Activated T-helper 17 cell treated with anti-CD3 and anti-CD28 coated beads, Interleukin-2, amount 50 U/mL, for 72 hours (primary cell): ENCODE data around the gene DNAJC17. TPM values are rescaled to one million over a fixed set of nuclear protein-coding genes. Genes with fewer than 3 reads are reported as not detected.

Experiments used
- ATAC-seq: fragments of 150-1000 bp; cut with Tn5 transposase; replicated peaks from 2 replicates; pipeline ENCODE4 v1.10.0; 2021; ENCODE audit warnings: mild to moderate bottlenecking, moderate library complexity
- H3K27ac Mint-ChIP-seq: one replicate; pipeline ENCODE4 v1.8.0; 2022; ENCODE audit warnings: mixed read lengths
- H3K27me3 Mint-ChIP-seq: one replicate; pipeline ENCODE4 v1.8.0; 2022; ENCODE audit warnings: mixed read lengths
- H3K36me3 Mint-ChIP-seq: one replicate; pipeline ENCODE4 v1.8.0; 2022; ENCODE audit warnings: low read depth, mild to moderate bottlenecking, mixed read lengths
- H3K4me1 Mint-ChIP-seq: one replicate; pipeline ENCODE4 v1.8.0; 2022; ENCODE audit warnings: mixed read lengths
- H3K4me3 Mint-ChIP-seq: one replicate; pipeline ENCODE4 v1.8.0; 2022; ENCODE audit warnings: mild to moderate bottlenecking, mixed read lengths
- H3K9me3 Mint-ChIP-seq: one replicate; pipeline ENCODE4 v1.8.0; 2022; ENCODE audit warnings: mixed read lengths
- total RNA-seq, 2 donors: library from RNA; stranded (reverse); gene quantifications; one replicate each; pipeline ENCODE4 v1.2.3, GENCODE V29; 2022

The DNAJC17 gene
- total RNA-seq, 2 donors from 2014 or later, result 30.3 to 34.3 TPM

GRCh38 chr15:40790718-40791117, 16.6 kb downstream of the DNAJC17 start:
- no peak for ATAC-seq
- Mint-ChIP-seq H3K36me3 (peaks cover 10% of the 10 kb centered on the region), H3K9me3 (no peaks in the 10 kb centered on the region), H3K4me3 (no peak overlapping the region), H3K27me3 (no peaks in the 10 kb centered on the region), H3K27ac (no peak overlapping the region), H3K4me1 (peaks cover 26% of the 10 kb centered on the region)

GRCh38 chr15:40789999-40790398, 17.3 kb downstream of the DNAJC17 start:
- H3K4me3 Mint-ChIP-seq, result no peak overlapping the region
- no peak overlapping the region for H3K27ac Mint-ChIP-seq
- peaks cover 10% of the 10 kb centered on the region for H3K36me3 Mint-ChIP-seq
- no peak for ATAC-seq
- H3K4me1 Mint-ChIP-seq, result peaks cover 26% of the 10 kb centered on the region
- H3K9me3 Mint-ChIP-seq, result no peaks in the 10 kb centered on the region
- H3K27me3 Mint-ChIP-seq, result no peaks in the 10 kb centered on the region

GRCh38 chr15:40789119-40789518, 18.2 kb downstream of the DNAJC17 start:
- no peaks in the 10 kb centered on the region for H3K27me3 Mint-ChIP-seq
- no peaks in the 10 kb centered on the region for H3K9me3 Mint-ChIP-seq
- peak overlapping the region; percentile 72 for H3K27ac Mint-ChIP-seq
- no peak for ATAC-seq
- peaks cover 10% of the 10 kb centered on the region for H3K36me3 Mint-ChIP-seq
- H3K4me3 Mint-ChIP-seq, result no peak overlapping the region
- H3K4me1 Mint-ChIP-seq, result peaks cover 26% of the 10 kb centered on the region

GRCh38 chr15:40787991-40788390, 19.3 kb downstream of the DNAJC17 start:
- H3K36me3 Mint-ChIP-seq, result peaks cover 8% of the 10 kb centered on the region
- ATAC-seq, result peak; percentile 5
- H3K9me3 Mint-ChIP-seq, result no peaks in the 10 kb centered on the region
- no peaks in the 10 kb centered on the region for H3K27me3 Mint-ChIP-seq
- peak overlapping the region; percentile 26 for H3K4me3 Mint-ChIP-seq
- H3K27ac Mint-ChIP-seq, result peak overlapping the region; percentile 77
- peaks cover 16% of the 10 kb centered on the region for H3K4me1 Mint-ChIP-seq

- Mint-ChIP-seq H3K36me3 (peaks cover 6% of the 10 kb centered on the region), H3K27me3 (no peaks in the 10 kb centered on the region), H3K9me3 (no peaks in the 10 kb centered on the region), H3K27ac (peak overlapping the region; percentile 77), H3K4me3 (peak overlapping the region; percentile 26), H3K4me1 (peaks cover 16% of the 10 kb centered on the region)
- ATAC-seq, result peak; percentile 91
Observed at GRCh38 chr15:40787344-40787841, 19.9 kb downstream of the DNAJC17 start.

GRCh38 chr15:40785814-40786213, 21.5 kb downstream of the DNAJC17 start:
- Mint-ChIP-seq H3K27ac (no peak overlapping the region), H3K36me3 (peaks cover 6% of the 10 kb centered on the region), H3K9me3 (no peaks in the 10 kb centered on the region), H3K27me3 (no peaks in the 10 kb centered on the region), H3K4me1 (peaks cover 16% of the 10 kb centered on the region), H3K4me3 (no peak overlapping the region)
- ATAC-seq, result no peak

- peaks cover 6% of the 10 kb centered on the region for H3K36me3 Mint-ChIP-seq
- H3K9me3 Mint-ChIP-seq, result no peaks in the 10 kb centered on the region
- peaks cover 16% of the 10 kb centered on the region for H3K4me1 Mint-ChIP-seq
- no peak for ATAC-seq
- no peaks in the 10 kb centered on the region for H3K27me3 Mint-ChIP-seq
- no peak overlapping the region for H3K27ac Mint-ChIP-seq
- H3K4me3 Mint-ChIP-seq, result no peak overlapping the region
Observed at GRCh38 chr15:40785164-40785563, 22.1 kb downstream of the DNAJC17 start.

GRCh38 chr15:40782609-40783227, 24.6 kb downstream of the DNAJC17 start:
- peaks cover 9% of the 10 kb centered on the region for H3K4me1 Mint-ChIP-seq
- peaks cover 18% of the 10 kb centered on the region for H3K36me3 Mint-ChIP-seq
- no peak overlapping the region for H3K27ac Mint-ChIP-seq
- peak; percentile 86 for ATAC-seq
- no peaks in the 10 kb centered on the region for H3K9me3 Mint-ChIP-seq
- H3K27me3 Mint-ChIP-seq, result no peaks in the 10 kb centered on the region
- H3K4me3 Mint-ChIP-seq, result no peak overlapping the region

GRCh38 chr15:40776537-40777141, 30.6 kb downstream of the DNAJC17 start:
- H3K27ac Mint-ChIP-seq, result peak overlapping the region; percentile 86
- peak; percentile 94 for ATAC-seq
- no peaks in the 10 kb centered on the region for H3K9me3 Mint-ChIP-seq
- no peak overlapping the region for H3K4me3 Mint-ChIP-seq
- no peaks in the 10 kb centered on the region for H3K27me3 Mint-ChIP-seq
- H3K4me1 Mint-ChIP-seq, result peaks cover 7% of the 10 kb centered on the region
- H3K36me3 Mint-ChIP-seq, result peaks cover 50% of the 10 kb centered on the region

GRCh38 chr15:40775740-40776536, 31.3 kb downstream of the DNAJC17 start:
- Mint-ChIP-seq H3K27me3 (no peaks in the 10 kb centered on the region), H3K27ac (peak overlapping the region; percentile 86), H3K4me3 (no peak overlapping the region), H3K9me3 (no peaks in the 10 kb centered on the region), H3K4me1 (peaks cover 7% of the 10 kb centered on the region), H3K36me3 (peaks cover 57% of the 10 kb centered on the region)
- ATAC-seq, result no peak

GRCh38 chr15:40775007-40775406, 32.3 kb downstream of the DNAJC17 start:
- H3K4me1 Mint-ChIP-seq, result peaks cover 8% of the 10 kb centered on the region
- no peak overlapping the region for H3K4me3 Mint-ChIP-seq
- H3K27me3 Mint-ChIP-seq, result no peaks in the 10 kb centered on the region
- no peaks in the 10 kb centered on the region for H3K9me3 Mint-ChIP-seq
- H3K27ac Mint-ChIP-seq, result no peak overlapping the region
- peaks cover 57% of the 10 kb centered on the region for H3K36me3 Mint-ChIP-seq
- no peak for ATAC-seq

GRCh38 chr15:40773902-40774301, 33.4 kb downstream of the DNAJC17 start:
- ATAC-seq, result no peak
- Mint-ChIP-seq H3K9me3 (no peaks in the 10 kb centered on the region), H3K36me3 (peaks cover 49% of the 10 kb centered on the region), H3K4me3 (no peak overlapping the region), H3K4me1 (peaks cover 16% of the 10 kb centered on the region), H3K27ac (no peak overlapping the region), H3K27me3 (no peaks in the 10 kb centered on the region)

- Mint-ChIP-seq H3K27me3 (no peaks in the 10 kb centered on the region), H3K27ac (no peak overlapping the region), H3K4me3 (no peak overlapping the region), H3K4me1 (peaks cover 16% of the 10 kb centered on the region), H3K9me3 (no peaks in the 10 kb centered on the region), H3K36me3 (peaks cover 51% of the 10 kb centered on the region)
- no peak for ATAC-seq
Observed at GRCh38 chr15:40773496-40773895, 33.8 kb downstream of the DNAJC17 start.

- no peak overlapping the region for H3K4me3 Mint-ChIP-seq
- H3K27ac Mint-ChIP-seq, result no peak overlapping the region
- H3K9me3 Mint-ChIP-seq, result no peaks in the 10 kb centered on the region
- peaks cover 48% of the 10 kb centered on the region for H3K36me3 Mint-ChIP-seq
- no peaks in the 10 kb centered on the region for H3K27me3 Mint-ChIP-seq
- ATAC-seq, result no peak
- peaks cover 16% of the 10 kb centered on the region for H3K4me1 Mint-ChIP-seq
Observed at GRCh38 chr15:40772014-40772413, 35.3 kb downstream of the DNAJC17 start.

GRCh38 chr15:40771242-40771641, 36.0 kb downstream of the DNAJC17 start:
- no peaks in the 10 kb centered on the region for H3K27me3 Mint-ChIP-seq
- no peak overlapping the region for H3K4me3 Mint-ChIP-seq
- H3K36me3 Mint-ChIP-seq, result peaks cover 40% of the 10 kb centered on the region
- H3K9me3 Mint-ChIP-seq, result no peaks in the 10 kb centered on the region
- peak overlapping the region; percentile 56 for H3K27ac Mint-ChIP-seq
- ATAC-seq, result no peak
- H3K4me1 Mint-ChIP-seq, result peaks cover 9% of the 10 kb centered on the region
